IPS-20b (cell line): ENCODE measurements around the gene OR9Q1.

ENCODE experiments used
- H3K27ac ChIP-seq: one replicate; pipeline ENCODE4 v1.5.1; 2013; ENCODE audit warnings: low read length
- H3K27me3 ChIP-seq: 2 replicates; pipeline ENCODE4 v1.6.1; 2013; ENCODE audit warnings: mild to moderate bottlenecking, low read length, inconsistent platforms; ENCODE audit not compliant: insufficient read depth
- H3K36me3 ChIP-seq: 2 replicates; pipeline ENCODE4 v1.6.1; 2013; ENCODE audit warnings: low read depth, mild to moderate bottlenecking, inconsistent platforms, low read length, moderate library complexity; ENCODE audit not compliant: insufficient read depth
- H3K4me1 ChIP-seq: 2 replicates; pipeline ENCODE4 v1.6.1; 2013; ENCODE audit warnings: mild to moderate bottlenecking, control low read depth, inconsistent platforms, low read length, moderate library complexity; ENCODE audit not compliant: insufficient read depth
- H3K4me3 ChIP-seq: 2 replicates; pipeline ENCODE4 v1.5.1; 2013; ENCODE audit warnings: mild to moderate bottlenecking, low read length, inconsistent platforms
- H3K9ac ChIP-seq: 2 replicates; pipeline ENCODE4 v1.6.1; 2013; ENCODE audit warnings: low read depth, mild to moderate bottlenecking, inconsistent platforms, low read length, moderate library complexity
- H3K9me3 ChIP-seq: 2 replicates; pipeline ENCODE4 v1.6.1; 2013; ENCODE audit warnings: mild to moderate bottlenecking, low read depth, low read length, inconsistent platforms; ENCODE audit not compliant: insufficient read depth

The OR9Q1 gene

GRCh38 chr11:58152781-58153180 lies 129.1 kb downstream of the OR9Q1 start:
- H3K4me1 ChIP-seq = no peaks in the 10 kb centered on the region
- H3K27me3 ChIP-seq = no peaks in the 10 kb centered on the region
- H3K4me3 ChIP-seq = no peak overlapping the region
- no peak overlapping the region for H3K27ac ChIP-seq
- no peaks in the 10 kb centered on the region for H3K9me3 ChIP-seq
- no peak overlapping the region for H3K9ac ChIP-seq
- no peaks in the 10 kb centered on the region for H3K36me3 ChIP-seq

GRCh38 chr11:58164389-58164788 lies 140.7 kb downstream of the OR9Q1 start:
- no peaks in the 10 kb centered on the region for H3K4me1 ChIP-seq
- no peaks in the 10 kb centered on the region for H3K9me3 ChIP-seq
- H3K9ac ChIP-seq = no peak overlapping the region
- no peak overlapping the region for H3K4me3 ChIP-seq
- no peaks in the 10 kb centered on the region for H3K27me3 ChIP-seq
- no peak overlapping the region for H3K27ac ChIP-seq
- no peaks in the 10 kb centered on the region for H3K36me3 ChIP-seq

- H3K9ac ChIP-seq = no peak overlapping the region
These were observed 141.3 kb downstream of the OR9Q1 start for GRCh38 chr11:58164990-58165389.

GRCh38 chr11:58165504-58166106 lies 141.9 kb downstream of the OR9Q1 start:
- Histone ChIP-seq H3K4me3 (no peak overlapping the region), H3K4me1 (no peaks in the 10 kb centered on the region), H3K9ac (no peak overlapping the region), H3K27ac (no peak overlapping the region), H3K27me3 (no peaks in the 10 kb centered on the region), H3K9me3 (no peaks in the 10 kb centered on the region), H3K36me3 (no peaks in the 10 kb centered on the region)

More at GRCh38 chr11:58164990-58165389, 141.3 kb downstream of the OR9Q1 start:
- Histone ChIP-seq H3K4me1 (no peaks in the 10 kb centered on the region), H3K4me3 (no peak overlapping the region), H3K9me3 (no peaks in the 10 kb centered on the region), H3K36me3 (no peaks in the 10 kb centered on the region), H3K27ac (no peak overlapping the region), H3K27me3 (no peaks in the 10 kb centered on the region)

- no peak overlapping the region for H3K9ac ChIP-seq
- H3K4me3 ChIP-seq = no peak overlapping the region
- no peaks in the 10 kb centered on the region for H3K4me1 ChIP-seq
- H3K36me3 ChIP-seq = no peaks in the 10 kb centered on the region
- H3K27me3 ChIP-seq = no peaks in the 10 kb centered on the region
- no peak overlapping the region for H3K27ac ChIP-seq
- no peaks in the 10 kb centered on the region for H3K9me3 ChIP-seq
These were observed 153.9 kb downstream of the OR9Q1 start for GRCh38 chr11:58177409-58178054.

- H3K27ac ChIP-seq = no peak overlapping the region
- H3K9me3 ChIP-seq = no peaks in the 10 kb centered on the region
- H3K27me3 ChIP-seq = no peaks in the 10 kb centered on the region
- no peaks in the 10 kb centered on the region for H3K36me3 ChIP-seq
- no peak overlapping the region for H3K4me3 ChIP-seq
- H3K4me1 ChIP-seq = no peaks in the 10 kb centered on the region
- H3K9ac ChIP-seq = no peak overlapping the region
These were observed 154.8 kb downstream of the OR9Q1 start for GRCh38 chr11:58178444-58178843.

GRCh38 chr11:58179648-58180047 lies 156.0 kb downstream of the OR9Q1 start:
- H3K27ac ChIP-seq = no peak overlapping the region
- no peak overlapping the region for H3K9ac ChIP-seq
- H3K4me1 ChIP-seq = no peaks in the 10 kb centered on the region
- no peak overlapping the region for H3K4me3 ChIP-seq
- H3K36me3 ChIP-seq = no peaks in the 10 kb centered on the region
- H3K27me3 ChIP-seq = no peaks in the 10 kb centered on the region
- no peaks in the 10 kb centered on the region for H3K9me3 ChIP-seq

GRCh38 chr11:58186938-58187337 lies 163.3 kb downstream of the OR9Q1 start:
- Histone ChIP-seq H3K9me3 (no peaks in the 10 kb centered on the region), H3K4me1 (no peaks in the 10 kb centered on the region), H3K27ac (no peak overlapping the region)

GRCh38 chr11:58188770-58189169 lies 165.1 kb downstream of the OR9Q1 start, which contains the start of gene OR9Q2:
Gene OR9Q2, plus strand, starts transcription at chr11:58189070. Its CDS starts 1,421 bp downstream, at chr11:58190491.
- H3K27ac ChIP-seq = no peak within 1 kb of the TSS
- no peaks in the 10 kb centered on the region for H3K4me1 ChIP-seq
- no peaks in the 10 kb centered on the region for H3K27me3 ChIP-seq
- no peak within 1 kb of the TSS for H3K9ac ChIP-seq
- H3K36me3 ChIP-seq = no peaks in the 10 kb centered on the region
- no peak within 1 kb of the TSS for H3K4me3 ChIP-seq
- no peaks in the 10 kb centered on the region for H3K9me3 ChIP-seq

More at GRCh38 chr11:58186938-58187337, 163.3 kb downstream of the OR9Q1 start:
- Histone ChIP-seq H3K27me3 (no peaks in the 10 kb centered on the region), H3K9ac (no peak overlapping the region), H3K36me3 (no peaks in the 10 kb centered on the region), H3K4me3 (no peak overlapping the region)

- Histone ChIP-seq H3K36me3 (no peaks in the 10 kb centered on the region), H3K4me1 (no peaks in the 10 kb centered on the region), H3K4me3 (no peak overlapping the region), H3K27ac (no peak overlapping the region), H3K9me3 (peaks cover 8% of the 10 kb centered on the region), H3K27me3 (no peaks in the 10 kb centered on the region), H3K9ac (no peak overlapping the region)
These were observed 168.5 kb downstream of the OR9Q1 start for GRCh38 chr11:58192229-58192628.

GRCh38 chr11:58193391-58193790 lies 169.7 kb downstream of the OR9Q1 start:
- H3K36me3 ChIP-seq = no peaks in the 10 kb centered on the region
- no peak overlapping the region for H3K9ac ChIP-seq
- H3K27me3 ChIP-seq = no peaks in the 10 kb centered on the region
- peaks cover 16% of the 10 kb centered on the region for H3K9me3 ChIP-seq
- no peak overlapping the region for H3K27ac ChIP-seq
- H3K4me1 ChIP-seq = no peaks in the 10 kb centered on the region
- no peak overlapping the region for H3K4me3 ChIP-seq

GRCh38 chr11:58195939-58196338 lies 172.3 kb downstream of the OR9Q1 start:
- H3K9me3 ChIP-seq = peaks cover 16% of the 10 kb centered on the region
- no peak overlapping the region for H3K9ac ChIP-seq
- H3K27ac ChIP-seq = no peak overlapping the region
- no peaks in the 10 kb centered on the region for H3K4me1 ChIP-seq
- H3K27me3 ChIP-seq = no peaks in the 10 kb centered on the region
- no peaks in the 10 kb centered on the region for H3K36me3 ChIP-seq
- H3K4me3 ChIP-seq = no peak overlapping the region
